GM18499 (cell line): ENCODE results near the gene PRPH.
"Not testable (repeated sequence)": the region's sequence is repeated elsewhere in the genome, so short reads cannot be mapped to it uniquely, and the experiment has no call there.

ENCODE experiments used
- ATAC-seq: cut with Tn5 transposase; IDR thresholded peaks from one replicate; pipeline ENCODE4 v1.9.1; 2021; ENCODE audit warnings: moderate number of reproducible peaks; ENCODE audit not compliant: insufficient read depth, unreplicated experiment

Gene PRPH

DNA sequence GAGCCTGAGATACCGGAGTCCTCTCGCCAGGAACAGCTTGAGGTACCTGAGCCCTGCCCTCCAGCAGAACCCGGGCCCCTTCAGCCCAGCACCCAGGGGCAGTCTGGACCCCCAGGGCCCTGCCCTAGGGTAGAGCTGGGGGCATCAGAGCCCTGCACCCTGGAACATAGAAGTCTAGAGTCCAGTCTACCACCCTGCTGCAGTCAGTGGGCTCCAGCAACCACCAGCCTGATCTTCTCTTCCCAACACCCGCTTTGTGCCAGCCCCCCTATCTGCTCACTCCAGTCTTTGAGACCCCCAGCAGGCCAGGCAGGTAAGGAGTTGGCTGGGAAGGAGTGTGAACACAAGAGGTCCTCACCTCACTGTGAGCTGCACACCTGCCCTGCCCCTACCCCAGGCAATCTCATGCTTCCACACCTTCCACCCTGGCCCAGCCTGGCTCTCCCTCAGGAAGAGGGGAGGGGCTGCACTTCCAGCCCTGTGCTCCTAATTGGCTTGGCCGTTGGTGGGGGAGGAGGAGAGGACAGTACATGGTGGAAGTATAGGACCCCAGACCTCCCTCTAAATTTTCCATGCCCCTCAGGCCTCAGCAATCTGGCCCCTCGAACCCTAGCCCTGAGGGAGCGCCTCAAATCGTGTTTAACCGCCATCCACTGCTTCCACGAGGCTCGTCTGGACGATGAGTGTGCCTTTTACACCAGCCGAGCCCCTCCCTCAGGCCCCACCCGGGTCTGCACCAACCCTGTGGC is 35.9 kb downstream of the PRPH start:
- ATAC-seq, result no peak

DNA sequence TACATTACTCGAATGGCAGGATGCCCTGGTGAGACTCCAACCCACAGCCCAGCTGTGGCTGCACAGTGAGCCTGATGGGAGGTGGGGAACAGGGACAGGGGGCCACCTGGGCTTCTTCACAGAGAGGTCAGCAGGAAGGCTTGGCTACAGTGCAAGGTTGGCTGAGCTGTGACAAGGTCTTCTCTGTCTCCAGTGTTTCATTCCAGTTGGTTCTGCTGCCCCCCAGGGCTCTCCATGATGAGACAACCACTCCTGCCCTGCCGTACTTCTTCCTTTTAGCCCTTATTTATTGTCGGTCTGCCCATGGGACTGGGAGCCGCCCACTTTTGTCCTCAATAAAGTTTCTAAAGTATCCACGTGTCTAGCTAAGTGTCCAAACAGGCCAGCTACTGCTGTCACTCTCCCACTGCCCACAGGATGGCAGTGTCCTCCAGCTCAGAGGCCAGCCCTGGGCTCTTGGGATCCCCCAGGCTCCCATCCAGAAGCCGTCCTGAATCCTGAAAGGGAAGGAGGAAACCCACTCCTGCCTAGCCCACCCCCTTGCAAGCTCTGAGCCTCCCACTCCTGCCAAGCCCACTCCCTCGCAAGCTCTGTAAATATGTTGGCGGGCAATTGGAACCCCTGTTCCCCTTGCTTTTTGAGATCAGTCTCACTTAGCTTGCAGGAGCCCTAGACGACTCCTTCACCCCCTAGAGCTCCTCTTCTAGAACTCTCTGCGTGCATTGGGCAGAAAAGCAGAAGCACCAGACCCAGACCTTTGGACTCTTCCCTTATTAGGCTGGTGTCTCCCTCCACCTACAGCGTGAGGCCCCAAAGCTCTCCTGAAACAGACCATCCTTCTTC is 36.7 kb downstream of the PRPH start:
- ATAC-seq, result no peak

DNA sequence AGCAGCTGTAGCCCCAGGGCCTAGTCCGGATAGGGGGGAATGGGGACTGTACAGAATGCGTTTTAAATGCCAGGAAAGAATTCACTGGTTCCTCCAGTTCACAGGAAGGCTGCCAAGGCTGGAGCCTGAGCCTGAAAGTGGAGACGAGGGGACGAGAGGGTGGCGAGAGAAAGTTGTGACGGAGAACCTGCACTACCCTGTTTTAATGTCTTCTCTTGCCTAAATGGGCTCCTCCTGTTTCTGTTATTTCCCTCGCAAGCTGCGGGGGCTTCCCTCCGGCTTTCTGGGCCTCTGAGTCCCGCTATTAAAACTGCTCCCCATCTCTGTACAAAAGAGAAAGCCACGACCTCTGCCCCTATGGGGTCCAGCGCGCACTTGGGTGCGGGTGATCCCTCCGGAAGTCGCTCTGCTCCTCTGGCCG is 37.5 kb downstream of the PRPH start:
- ATAC-seq, result no peak

DNA sequence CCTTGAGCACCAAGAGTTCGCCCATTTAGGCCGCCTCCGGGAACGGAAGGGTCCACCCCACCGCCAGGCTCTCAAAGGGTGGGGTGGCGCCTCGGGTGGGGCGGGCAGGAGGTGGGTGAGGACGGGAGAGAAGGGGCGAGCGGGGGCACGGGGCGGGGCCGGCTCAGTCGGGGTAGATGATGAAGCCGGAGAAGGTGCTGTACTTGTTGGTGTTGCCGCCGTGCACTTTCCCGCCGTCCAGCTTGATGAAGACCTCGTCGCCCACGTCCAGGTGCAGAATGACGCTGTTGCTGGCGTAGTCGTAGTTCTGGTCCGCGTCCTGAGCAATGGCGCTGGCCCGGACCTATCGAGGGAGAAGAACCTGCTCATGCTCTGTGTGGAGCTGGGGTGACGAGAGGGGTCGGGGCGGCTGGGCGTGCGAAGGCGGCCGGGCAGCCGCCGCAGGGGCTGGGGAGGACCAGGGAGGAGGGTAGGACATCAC is 38.0 kb downstream of the PRPH start:
- no peak for ATAC-seq

GRCh38 chr12:49333778-49334177 is 38.8 kb downstream of the PRPH start:
- ATAC-seq, result not testable (repeated sequence)

DNA sequence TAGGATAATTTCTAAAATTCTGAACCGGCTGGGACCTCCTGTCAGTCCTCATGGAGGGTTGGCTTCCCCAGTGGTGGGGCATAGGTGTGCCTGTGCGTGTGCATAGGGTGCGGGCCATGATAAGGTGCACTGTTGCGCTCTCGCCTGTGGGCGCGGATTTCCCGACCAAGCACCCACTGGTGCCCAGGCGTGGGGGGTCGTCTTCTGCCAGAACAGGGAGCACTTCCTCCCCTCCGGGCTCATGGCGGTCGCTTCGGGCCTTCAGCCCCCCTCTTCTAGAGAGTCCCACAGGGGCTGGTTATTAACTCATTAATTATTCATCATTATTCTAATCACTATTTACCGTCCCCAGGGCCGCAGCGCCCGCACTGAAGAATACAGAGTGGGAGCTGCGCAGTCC is 39.3 kb downstream of the PRPH start:
- no peak for ATAC-seq

DNA sequence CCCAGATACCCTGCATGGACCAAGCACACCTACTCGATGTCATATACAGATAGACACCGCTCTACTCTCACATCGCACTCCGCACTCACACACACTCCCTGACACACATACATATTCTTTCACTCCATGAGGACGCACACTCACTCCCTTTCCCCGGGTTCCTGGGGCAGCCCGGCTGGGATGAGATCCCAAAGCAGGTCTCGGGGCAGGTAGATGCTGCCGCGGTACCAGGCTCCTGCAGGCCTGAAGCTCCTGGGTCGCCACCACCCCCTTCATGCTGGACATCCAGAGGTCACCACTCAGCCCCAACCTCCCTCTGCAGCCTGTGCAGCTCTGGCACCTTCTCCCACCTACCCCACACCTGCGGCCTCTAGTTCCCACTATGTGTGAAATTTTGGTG is 39.7 kb downstream of the PRPH start:
- ATAC-seq, result no peak

- ATAC-seq, result no peak
Observed at GRCh38 chr12:49335118-49335954, 40.4 kb downstream of the PRPH start.

DNA sequence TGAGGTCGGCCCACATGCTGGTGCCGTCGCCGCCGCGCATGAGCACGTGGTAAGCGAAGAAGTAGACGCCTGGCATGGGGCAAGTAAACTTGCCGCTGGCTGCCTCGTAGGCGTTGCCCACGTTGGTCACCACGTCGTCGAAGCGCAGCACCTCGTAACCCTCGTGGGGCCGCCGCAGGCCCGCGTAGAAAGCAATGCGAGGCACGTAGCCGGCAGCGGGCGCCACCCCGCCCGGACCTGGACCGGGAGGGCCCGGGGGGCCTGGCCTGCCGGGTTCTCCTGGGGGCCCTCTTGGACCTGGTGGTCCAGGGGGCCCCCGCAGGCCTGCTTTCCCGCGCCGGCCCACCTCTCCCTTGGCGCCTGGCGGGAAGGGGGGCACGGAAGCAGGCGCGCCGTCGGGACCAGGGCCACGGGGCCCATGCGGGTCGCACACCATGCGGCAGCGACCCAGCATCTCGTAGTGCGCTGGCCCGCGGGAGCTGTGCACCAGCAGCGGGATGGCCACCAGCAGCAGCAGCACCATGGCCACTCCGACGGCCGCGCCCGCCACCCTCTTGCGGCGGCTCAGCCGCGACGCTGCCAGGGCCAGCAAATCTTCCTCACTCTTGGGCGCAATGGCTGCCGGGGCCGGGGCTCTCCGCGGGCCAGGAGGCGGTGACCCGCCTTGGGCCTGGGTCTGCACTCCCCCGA is 41.2 kb downstream of the PRPH start:
- ATAC-seq, result no peak

GRCh38 chr12:49336645-49337584 is 42.0 kb downstream of the PRPH start, which contains the start of gene C1QL4:
C1QL4 (minus strand) TSS chr12:49337188; CDS start chr12:49336477, 711 bp downstream.
- no peak for ATAC-seq

GRCh38 chr12:49338830-49339463 is 44.0 kb downstream of the PRPH start:
- no peak for ATAC-seq

GRCh38 chr12:49339464-49339861 is 44.5 kb downstream of the PRPH start:
- ATAC-seq, result no peak

DNA sequence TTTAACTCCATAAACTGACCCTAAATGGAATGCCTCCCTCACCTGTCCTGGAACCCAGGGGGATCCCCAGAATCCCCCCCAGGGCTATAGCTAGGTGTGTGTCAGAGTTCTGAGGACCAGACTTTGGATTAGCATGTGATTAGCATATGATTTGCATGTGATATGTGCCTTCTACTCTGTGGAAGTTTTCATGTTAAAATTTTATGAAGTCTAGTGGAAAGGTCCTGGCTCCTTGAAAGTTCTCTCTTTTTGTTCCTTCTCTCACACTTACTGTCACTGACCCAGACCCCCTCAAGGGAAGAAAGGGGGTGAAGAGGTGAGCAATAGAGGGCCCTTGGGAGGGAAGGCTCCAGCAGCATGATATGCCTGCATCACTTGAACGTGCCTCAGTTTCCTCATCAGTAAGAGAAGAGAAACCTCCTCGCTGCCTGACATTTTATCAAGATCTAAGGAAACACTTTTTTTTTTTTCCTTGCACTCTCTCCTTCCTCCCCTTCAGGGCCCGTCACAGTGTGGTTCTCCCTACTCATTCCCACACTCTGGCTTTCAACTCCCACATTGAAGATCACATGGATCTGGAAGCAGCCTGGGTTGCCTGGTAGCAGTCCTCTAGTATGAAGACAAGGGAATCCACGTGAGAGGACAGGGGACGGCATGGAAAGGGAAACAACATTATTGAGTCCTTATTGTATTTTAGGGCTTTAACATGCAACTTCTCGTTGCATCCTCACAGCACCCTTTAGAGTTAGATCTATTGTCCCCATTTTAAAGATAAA is 45.3 kb downstream of the PRPH start:
- ATAC-seq, result no peak

GRCh38 chr12:49340971-49341776 is 46.2 kb downstream of the PRPH start:
- no peak for ATAC-seq

DNA sequence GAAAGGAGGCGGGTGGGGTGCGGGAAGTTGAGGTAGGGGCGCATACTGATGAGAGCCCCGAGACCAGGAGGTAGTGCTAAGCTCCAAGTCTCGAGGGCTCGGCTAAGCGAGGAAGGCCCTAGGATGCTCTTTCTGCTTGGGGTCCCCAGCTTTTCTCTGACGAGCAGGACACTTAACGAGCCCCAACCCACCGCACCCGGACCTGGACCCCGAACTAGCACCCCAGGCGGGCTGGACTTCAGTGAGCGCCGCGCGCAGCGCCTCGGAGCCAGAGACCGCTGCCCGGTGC is 46.8 kb downstream of the PRPH start:
- no peak for ATAC-seq

DNA sequence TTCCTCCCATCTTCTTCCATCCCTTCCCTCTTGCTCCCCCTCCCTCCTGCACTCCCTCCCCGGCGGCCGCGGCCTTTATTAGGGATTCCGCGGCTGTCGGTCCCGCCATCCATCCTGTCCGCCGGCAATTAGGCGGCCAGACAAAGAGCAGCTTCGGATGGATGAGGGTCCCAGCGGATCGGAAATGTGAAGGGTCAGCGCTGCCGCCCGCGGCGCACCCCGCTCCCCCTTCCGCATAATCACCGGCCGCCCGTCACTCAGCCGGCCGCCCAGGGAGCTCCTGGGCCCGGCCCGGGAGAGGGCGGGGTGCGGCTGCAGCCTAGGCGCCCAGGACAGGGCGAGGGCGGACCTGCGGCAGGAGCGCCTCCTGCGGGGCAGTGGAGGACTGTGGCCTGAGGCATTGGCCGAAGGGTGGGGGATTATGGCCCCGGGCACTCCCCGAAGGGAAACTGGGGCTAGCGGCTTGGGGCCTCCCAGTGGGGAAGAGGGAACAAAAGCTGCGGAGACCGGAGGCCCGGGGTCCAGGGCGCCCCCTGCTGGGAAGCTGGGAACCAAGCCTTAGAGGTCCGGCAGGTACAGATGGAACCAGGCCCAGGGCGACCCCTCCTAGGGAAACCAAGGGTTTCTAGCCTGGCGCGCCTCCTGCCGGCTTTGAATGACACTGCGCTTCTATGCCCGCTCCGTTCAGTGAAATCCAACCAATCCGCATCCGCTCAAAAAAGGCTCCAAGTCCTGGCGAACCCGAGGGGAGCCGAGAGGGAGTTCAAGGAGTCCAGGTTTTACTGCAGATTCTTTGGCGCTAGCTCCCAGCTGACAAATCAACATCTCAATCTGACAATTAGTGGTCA is 47.3 kb downstream of the PRPH start:
- ATAC-seq, result no peak
